Loucy (cell line): ENCODE measurements around the gene STIL.
"Not testable (repeated sequence)": the region's sequence is repeated elsewhere in the genome, so short reads cannot be mapped to it uniquely, and the experiment has no call there.

Experiments used
- H2AFZ ChIP-seq: fragments of 200-600 bp; sonication (generic); 2 replicates; pipeline ENCODE4 v1.6.0; 2016; ENCODE audit warnings: antibody characterized with exemption, mild to moderate bottlenecking, low read length, moderate library complexity
- H3F3A ChIP-seq: fragments of 200-600 bp; 2 replicates; pipeline ENCODE4 v1.6.0; 2016; ENCODE audit warnings: antibody characterized with exemption, low read depth, mild to moderate bottlenecking
- H3K27me3 ChIP-seq: fragments of 200-600 bp; sonication (generic); 2 replicates; pipeline ENCODE4 v1.6.1; 2014; ENCODE audit warnings: low read length, mild to moderate bottlenecking; ENCODE audit not compliant: insufficient read depth, poor library complexity, severe bottlenecking
- H3K36me3 ChIP-seq: fragments of 200-600 bp; sonication (generic); 2 replicates; pipeline ENCODE4 v1.6.1; 2016; ENCODE audit warnings: low read length; ENCODE audit not compliant: insufficient read depth
- H3K4me1 ChIP-seq: fragments of 200-600 bp; sonication (generic); 2 replicates; pipeline ENCODE4 v1.5.1; 2014; ENCODE audit warnings: low read length, mild to moderate bottlenecking; ENCODE audit not compliant: insufficient read depth, poor library complexity, severe bottlenecking
- H3K4me2 ChIP-seq: fragments of 200-600 bp; sonication (generic); 2 replicates; pipeline ENCODE4 v1.6.0; 2014; ENCODE audit warnings: antibody characterized with exemption, low read length, low read depth, mild to moderate bottlenecking; ENCODE audit not compliant: poor library complexity, severe bottlenecking
- H3K4me3 ChIP-seq: fragments of 200-600 bp; sonication (generic); 2 replicates; pipeline ENCODE4 v1.5.1; 2014; ENCODE audit warnings: low read length, mild to moderate bottlenecking, mixed read lengths; ENCODE audit not compliant: poor library complexity, severe bottlenecking
- H3K79me2 ChIP-seq: fragments of 200-600 bp; sonication (generic); 2 replicates; pipeline ENCODE4 v1.6.1; 2014; ENCODE audit warnings: low read length; ENCODE audit not compliant: insufficient read depth
- H3K9ac ChIP-seq: fragments of 200-600 bp; sonication (generic); 2 replicates; pipeline ENCODE4 v1.6.0; 2014; ENCODE audit warnings: mild to moderate bottlenecking, low read depth, low read length, moderate library complexity; ENCODE audit not compliant: poor library complexity, severe bottlenecking
- H3K9me2 ChIP-seq: fragments of 200-600 bp; sonication (generic); replicated peaks from 2 replicates; pipeline ENCODE4 v1.6.1; 2016; ENCODE audit warnings: low read depth, low read length, mixed read lengths
- H3K9me3 ChIP-seq: fragments of 200-600 bp; sonication (generic); 2 replicates; pipeline ENCODE4 v1.6.1; 2014; ENCODE audit warnings: mild to moderate bottlenecking, antibody characterized with exemption, low read length, low read depth; ENCODE audit not compliant: insufficient read depth
- H4K20me1 ChIP-seq: fragments of 200-600 bp; sonication (generic); 2 replicates; pipeline ENCODE4 v1.6.0; 2014; ENCODE audit warnings: antibody characterized with exemption, low read length, mild to moderate bottlenecking; ENCODE audit not compliant: insufficient read depth, poor library complexity, severe bottlenecking
- EZH2phosphoT487 ChIP-seq: fragments of 200-600 bp; IDR thresholded peaks from 2 replicates; pipeline ENCODE4 v1.6.1; 2018; ENCODE audit warnings: antibody characterized with exemption, mild to moderate bottlenecking, moderate library complexity, borderline replicate concordance
- TF ChIP-seq, protein P1 (sequence below): fragments of 200-600 bp; sonication (generic); conservative IDR thresholded peaks from 2 replicates; pipeline ENCODE4 v1.5.1; 2014; ENCODE audit warnings: mild to moderate bottlenecking, antibody characterized with exemption, low read length

Gene STIL

DNA sequence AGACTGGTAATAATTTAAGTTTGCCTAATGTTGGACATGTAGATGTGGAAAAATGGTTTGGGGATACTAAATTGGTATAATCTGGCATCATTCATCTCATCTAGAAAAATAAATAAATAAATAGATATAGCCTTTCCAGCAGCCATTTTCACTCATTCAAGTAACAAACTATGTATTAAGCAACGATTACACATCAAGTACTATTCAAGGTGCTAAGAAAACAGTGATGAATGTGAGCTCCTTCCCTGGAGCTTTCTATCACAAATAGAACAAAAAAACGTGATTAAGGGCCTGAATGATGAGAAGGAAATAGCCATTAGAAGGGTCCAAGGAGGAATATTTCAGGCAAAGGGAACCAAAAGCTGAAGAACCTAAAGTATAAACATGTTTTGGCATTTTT lies 37.1 kb downstream of the STIL start:
- H3K9me2 ChIP-seq = no peaks in the 10 kb centered on the region
- H3K9ac ChIP-seq = no peak overlapping the region
- no peak overlapping the region for H3K4me3 ChIP-seq
- TF ChIP-seq EZH2phosphoT487 = no peak
- TF ChIP-seq, protein P1, sequence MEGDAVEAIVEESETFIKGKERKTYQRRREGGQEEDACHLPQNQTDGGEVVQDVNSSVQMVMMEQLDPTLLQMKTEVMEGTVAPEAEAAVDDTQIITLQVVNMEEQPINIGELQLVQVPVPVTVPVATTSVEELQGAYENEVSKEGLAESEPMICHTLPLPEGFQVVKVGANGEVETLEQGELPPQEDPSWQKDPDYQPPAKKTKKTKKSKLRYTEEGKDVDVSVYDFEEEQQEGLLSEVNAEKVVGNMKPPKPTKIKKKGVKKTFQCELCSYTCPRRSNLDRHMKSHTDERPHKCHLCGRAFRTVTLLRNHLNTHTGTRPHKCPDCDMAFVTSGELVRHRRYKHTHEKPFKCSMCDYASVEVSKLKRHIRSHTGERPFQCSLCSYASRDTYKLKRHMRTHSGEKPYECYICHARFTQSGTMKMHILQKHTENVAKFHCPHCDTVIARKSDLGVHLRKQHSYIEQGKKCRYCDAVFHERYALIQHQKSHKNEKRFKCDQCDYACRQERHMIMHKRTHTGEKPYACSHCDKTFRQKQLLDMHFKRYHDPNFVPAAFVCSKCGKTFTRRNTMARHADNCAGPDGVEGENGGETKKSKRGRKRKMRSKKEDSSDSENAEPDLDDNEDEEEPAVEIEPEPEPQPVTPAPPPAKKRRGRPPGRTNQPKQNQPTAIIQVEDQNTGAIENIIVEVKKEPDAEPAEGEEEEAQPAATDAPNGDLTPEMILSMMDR = no peak
- peaks cover 13% of the 10 kb centered on the region for H4K20me1 ChIP-seq
- H3K79me2 ChIP-seq = peaks cover 50% of the 10 kb centered on the region; the same call in 1 of the 2 replicates
- H3K4me2 ChIP-seq = no peak overlapping the region
- H3K9me3 ChIP-seq = no peaks in the 10 kb centered on the region
- no peaks in the 10 kb centered on the region; the same call in 1 of the 2 replicates for H3F3A ChIP-seq
- H3K36me3 ChIP-seq = peaks cover 66% of the 10 kb centered on the region
- H3K27me3 ChIP-seq = no peaks in the 10 kb centered on the region
- no peak overlapping the region for H2AFZ ChIP-seq
- H3K4me1 ChIP-seq = no peaks in the 10 kb centered on the region

DNA sequence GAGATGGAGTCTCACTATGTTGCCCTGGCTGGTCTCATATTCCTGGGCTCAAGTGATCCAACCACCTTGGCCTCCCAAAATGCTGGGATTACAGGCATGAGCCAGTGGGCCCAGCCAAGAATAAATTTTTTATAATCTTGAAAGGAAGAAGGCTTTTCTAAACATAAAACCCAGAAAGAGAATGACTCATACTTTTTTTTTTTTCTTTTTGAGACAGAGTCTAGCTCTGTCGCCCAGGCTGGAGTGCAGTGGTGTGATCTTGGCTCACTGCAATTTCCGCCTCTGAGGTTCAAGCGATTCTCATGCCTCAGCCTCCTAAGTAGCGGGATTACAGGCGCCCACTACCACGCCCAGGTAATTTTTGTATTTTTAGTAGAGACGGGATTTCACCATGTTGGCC lies 38.1 kb downstream of the STIL start:
- H3K4me3 ChIP-seq, H3K27me3 ChIP-seq, H3K9me2 ChIP-seq, H3K9me3 ChIP-seq, H3K4me2 ChIP-seq, H3K4me1 ChIP-seq, H2AFZ ChIP-seq, H3K9ac ChIP-seq, H3F3A ChIP-seq: not testable (repeated sequence)
- Histone ChIP-seq H4K20me1 (peaks cover 13% of the 10 kb centered on the region), H3K79me2 (peaks cover 50% of the 10 kb centered on the region; the same call in 1 of the 2 replicates), H3K36me3 (peaks cover 65% of the 10 kb centered on the region)

DNA sequence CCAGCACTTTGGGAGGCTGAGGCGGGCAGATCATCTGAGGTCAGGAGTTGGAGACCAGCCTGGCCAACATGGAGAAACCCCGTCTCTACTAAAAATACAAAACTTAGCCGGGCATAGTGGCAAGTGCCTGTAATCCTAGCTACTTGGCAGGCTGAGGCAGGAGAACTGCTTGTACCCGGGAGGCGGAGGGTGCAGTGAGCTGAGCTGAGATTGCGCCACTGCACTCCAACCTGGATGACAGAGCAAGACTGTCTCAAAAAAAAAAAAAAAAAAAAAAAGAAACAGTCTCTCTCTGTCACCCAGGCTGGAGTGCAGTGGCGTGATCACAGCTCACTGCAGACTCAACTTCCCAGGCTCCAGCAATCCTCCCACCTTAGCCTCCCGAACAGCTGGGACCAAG lies 48.4 kb downstream of the STIL start:
- not testable (repeated sequence) for H3K9ac ChIP-seq, H3K9me2 ChIP-seq, H3K4me1 ChIP-seq, H3K27me3 ChIP-seq, H4K20me1 ChIP-seq, H3K4me2 ChIP-seq, H3K79me2 ChIP-seq, H3F3A ChIP-seq, H3K9me3 ChIP-seq, H3K4me3 ChIP-seq, H2AFZ ChIP-seq
- H3K36me3 ChIP-seq = peaks cover 77% of the 10 kb centered on the region

DNA sequence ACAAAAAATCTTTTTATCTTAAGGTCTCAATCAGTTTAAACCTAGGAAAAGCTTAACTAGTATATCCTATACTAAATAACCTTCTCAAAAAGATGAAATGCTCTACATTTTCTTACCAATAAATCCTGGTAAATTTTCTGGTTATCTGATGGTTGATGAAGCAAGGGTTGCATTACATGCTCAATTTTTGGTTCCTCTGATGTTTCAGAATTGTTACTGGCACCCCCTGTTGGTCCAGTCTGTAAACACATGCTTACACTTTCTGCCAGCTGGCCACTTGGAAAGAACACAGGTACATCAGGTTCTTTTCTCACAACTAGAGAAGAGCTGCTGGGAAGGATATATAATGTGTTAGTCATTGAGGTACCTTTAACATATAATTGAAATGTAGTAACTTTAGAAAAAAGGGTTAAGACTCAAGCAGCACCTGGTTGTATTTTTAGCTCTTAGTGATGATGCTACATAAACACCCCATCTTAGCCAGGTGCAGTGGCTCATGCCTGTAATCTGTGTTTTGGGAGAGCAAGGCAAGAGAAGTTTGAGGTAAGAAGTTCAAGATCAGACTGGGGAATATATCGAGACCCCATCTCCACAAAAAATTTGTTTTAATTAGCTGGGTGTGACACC lies 51.0 kb downstream of the STIL start:
- Histone ChIP-seq H3K27me3 (no peaks in the 10 kb centered on the region), H3K36me3 (peaks cover 74% of the 10 kb centered on the region), H3K4me3 (no peak overlapping the region), H3F3A (no peaks in the 10 kb centered on the region), H3K79me2 (no peaks in the 10 kb centered on the region), H3K9ac (no peak overlapping the region), H4K20me1 (no peaks in the 10 kb centered on the region), H3K4me2 (no peak overlapping the region), H3K9me3 (no peaks in the 10 kb centered on the region), H3K9me2 (no peaks in the 10 kb centered on the region), H3K4me1 (no peaks in the 10 kb centered on the region), H2AFZ (no peak overlapping the region)
- no peak for TF ChIP-seq EZH2phosphoT487
- TF ChIP-seq, protein P1 = peak; percentile 83
